ENCODE data around the gene ZMAT5. TPM values are rescaled to one million over a fixed set of nuclear protein-coding genes. Genes with fewer than 3 reads are reported as not detected.
A peak's percentile ranks its signal among the peaks of the same experiment; 100 is the strongest.

ZMAT5 gene
- total RNA-seq, 2 experiments from 2014 or later: 19.0 to 21.8 TPM

GRCh38 chr22:29750559-29751538 is 16.0 kb downstream of the ZMAT5 start:
- Mint-ChIP-seq H3K36me3 (ENCODE audit: low read depth) (peaks cover 5% of the 10 kb centered on the region), H3K27ac (peak overlapping the region; percentile 88), H3K27me3 (ENCODE audit: low read depth) (no peaks in the 10 kb centered on the region), H3K4me3 (no peak overlapping the region), H3K4me1 (ENCODE audit: low read depth) (peaks cover 30% of the 10 kb centered on the region), H3K9me3 (ENCODE audit: insufficient read depth) (no peaks in the 10 kb centered on the region)
- ChIA-PET POLR2A (interaction anchor here (2.0 kb wide), 1 partner anchor 16 kb away, joined by 8 read pairs; the partner anchor contains the start of genes UQCR10 and ZMAT5), CTCF (interaction anchor here (1.7 kb wide), 1 partner anchor 254 kb away, joined by 7 read pairs; no protein-coding TSS in a partner anchor)
- ATAC-seq: peak; percentile 87
- peak; percentile 61 for DNase-seq

- DNase-seq: no peak
- Mint-ChIP-seq H3K4me3 (no peak overlapping the region), H3K27me3 (ENCODE audit: low read depth) (no peaks in the 10 kb centered on the region), H3K4me1 (ENCODE audit: low read depth) (peaks cover 30% of the 10 kb centered on the region), H3K27ac (peak overlapping the region; percentile 88), H3K36me3 (ENCODE audit: low read depth) (peaks cover 7% of the 10 kb centered on the region), H3K9me3 (ENCODE audit: insufficient read depth) (no peaks in the 10 kb centered on the region)
- CTCF ChIA-PET: interaction anchor here (2.5 kb wide), 1 partner anchor 125 kb away, joined by 8 read pairs; no protein-coding TSS in a partner anchor
- POLR2A ChIA-PET: interaction anchor here (0.6 kb wide), 1 partner anchor 27 kb away, joined by 3 read pairs; no protein-coding TSS in a partner anchor
- no peak for ATAC-seq
These were observed 16.8 kb downstream of the ZMAT5 start for GRCh38 chr22:29750029-29750428.

- DNase-seq (no peak), ATAC-seq (no peak)
- Mint-ChIP-seq H3K27ac (no peak overlapping the region), H3K27me3 (ENCODE audit: low read depth) (no peaks in the 10 kb centered on the region), H3K9me3 (ENCODE audit: insufficient read depth) (no peaks in the 10 kb centered on the region), H3K4me1 (ENCODE audit: low read depth) (peaks cover 30% of the 10 kb centered on the region), H3K4me3 (no peak overlapping the region), H3K36me3 (ENCODE audit: low read depth) (peaks cover 7% of the 10 kb centered on the region)
- CTCF ChIA-PET: interaction anchor here (2.5 kb wide), 1 partner anchor 123 kb away, joined by 8 read pairs; no protein-coding TSS in a partner anchor
- POLR2A ChIA-PET: no interaction called here
These were observed 18.4 kb downstream of the ZMAT5 start for GRCh38 chr22:29748248-29748893.

- H3K4me1 Mint-ChIP-seq (ENCODE audit: low read depth): peaks cover 30% of the 10 kb centered on the region
- ATAC-seq (no peak), DNase-seq (no peak)
- ChIA-PET CTCF (interaction anchor here (2.5 kb wide), 1 partner anchor 122 kb away, joined by 8 read pairs; no protein-coding TSS in a partner anchor), POLR2A (no interaction called here)
- no peaks in the 10 kb centered on the region for H3K9me3 Mint-ChIP-seq (ENCODE audit: insufficient read depth)
- H3K27ac Mint-ChIP-seq: no peak overlapping the region
- no peaks in the 10 kb centered on the region for H3K27me3 Mint-ChIP-seq (ENCODE audit: low read depth)
- H3K4me3 Mint-ChIP-seq: no peak overlapping the region
- peaks cover 7% of the 10 kb centered on the region for H3K36me3 Mint-ChIP-seq (ENCODE audit: low read depth)
These were observed 19.0 kb downstream of the ZMAT5 start for GRCh38 chr22:29747832-29748231.

GRCh38 chr22:29744902-29745301 is 21.9 kb downstream of the ZMAT5 start:
- Mint-ChIP-seq H3K27ac (no peak overlapping the region), H3K9me3 (ENCODE audit: insufficient read depth) (no peaks in the 10 kb centered on the region), H3K27me3 (ENCODE audit: low read depth) (no peaks in the 10 kb centered on the region), H3K4me1 (ENCODE audit: low read depth) (peaks cover 12% of the 10 kb centered on the region), H3K4me3 (no peak overlapping the region), H3K36me3 (ENCODE audit: low read depth) (peaks cover 8% of the 10 kb centered on the region)
- POLR2A ChIA-PET: no interaction called here
- DNase-seq (no peak), ATAC-seq (no peak)
- CTCF ChIA-PET: no interaction called here

GRCh38 chr22:29742326-29742725 is 24.5 kb downstream of the ZMAT5 start:
- H3K9me3 Mint-ChIP-seq (ENCODE audit: insufficient read depth): no peaks in the 10 kb centered on the region
- CTCF ChIA-PET: interaction anchor here (0.7 to 1.2 kb wide), 3 partner anchors 16 to 346 kb away, joined by 3 read pairs; no protein-coding TSS in a partner anchor
- ATAC-seq (no peak), DNase-seq (no peak)
- H3K4me1 Mint-ChIP-seq (ENCODE audit: low read depth): peaks cover 10% of the 10 kb centered on the region
- H3K27me3 Mint-ChIP-seq (ENCODE audit: low read depth): no peaks in the 10 kb centered on the region
- H3K36me3 Mint-ChIP-seq (ENCODE audit: low read depth): peaks cover 8% of the 10 kb centered on the region
- H3K4me3 Mint-ChIP-seq: no peak overlapping the region
- POLR2A ChIA-PET: no interaction called here
- H3K27ac Mint-ChIP-seq: peak overlapping the region; percentile 49

GRCh38 chr22:29741926-29742325 is 24.9 kb downstream of the ZMAT5 start:
- peaks cover 8% of the 10 kb centered on the region for H3K36me3 Mint-ChIP-seq (ENCODE audit: low read depth)

GRCh38 chr22:29740216-29740615 is 26.6 kb downstream of the ZMAT5 start:
- ChIA-PET POLR2A (no interaction called here), CTCF (interaction anchor here (0.5 kb wide), 1 partner anchor 348 kb away, joined by 3 read pairs; no protein-coding TSS in a partner anchor)
- Mint-ChIP-seq H3K4me1 (ENCODE audit: low read depth) (peaks cover 10% of the 10 kb centered on the region), H3K9me3 (ENCODE audit: insufficient read depth) (no peaks in the 10 kb centered on the region), H3K36me3 (ENCODE audit: low read depth) (peaks cover 5% of the 10 kb centered on the region), H3K4me3 (no peak overlapping the region), H3K27me3 (ENCODE audit: low read depth) (no peaks in the 10 kb centered on the region), H3K27ac (no peak overlapping the region)
- DNase-seq (no peak), ATAC-seq (no peak)

More at GRCh38 chr22:29741926-29742325, 24.9 kb downstream of the ZMAT5 start:
- POLR2A ChIA-PET: interaction anchor here (0.6 kb wide), 1 partner anchor 645 kb away, joined by 3 read pairs; no protein-coding TSS in a partner anchor
- H3K4me3 Mint-ChIP-seq: no peak overlapping the region
- no peak for DNase-seq
- peaks cover 10% of the 10 kb centered on the region for H3K4me1 Mint-ChIP-seq (ENCODE audit: low read depth)
- no peaks in the 10 kb centered on the region for H3K27me3 Mint-ChIP-seq (ENCODE audit: low read depth)
- H3K9me3 Mint-ChIP-seq (ENCODE audit: insufficient read depth): no peaks in the 10 kb centered on the region
- H3K27ac Mint-ChIP-seq: peak overlapping the region; percentile 49
- CTCF ChIA-PET: interaction anchor here (1.1 kb wide), 1 partner anchor 15 kb away, joined by 3 read pairs; no protein-coding TSS in a partner anchor
- ATAC-seq: no peak

GRCh38 chr22:29739346-29739875 is 27.4 kb downstream of the ZMAT5 start:
- no peaks in the 10 kb centered on the region for H3K9me3 Mint-ChIP-seq (ENCODE audit: insufficient read depth)
- no peak overlapping the region for H3K27ac Mint-ChIP-seq
- ATAC-seq (no peak), DNase-seq (no peak)
- peaks cover 5% of the 10 kb centered on the region for H3K36me3 Mint-ChIP-seq (ENCODE audit: low read depth)
- H3K4me3 Mint-ChIP-seq: no peak overlapping the region
- peaks cover 10% of the 10 kb centered on the region for H3K4me1 Mint-ChIP-seq (ENCODE audit: low read depth)
- H3K27me3 Mint-ChIP-seq (ENCODE audit: low read depth): no peaks in the 10 kb centered on the region
- CTCF ChIA-PET: interaction anchor here (0.5 kb wide), 1 partner anchor 348 kb away, joined by 3 read pairs; no protein-coding TSS in a partner anchor
- POLR2A ChIA-PET: no interaction called here

- ATAC-seq (no peak), DNase-seq (no peak)
- no peak overlapping the region for H3K4me3 Mint-ChIP-seq
- H3K36me3 Mint-ChIP-seq (ENCODE audit: low read depth): peaks cover 5% of the 10 kb centered on the region
- H3K4me1 Mint-ChIP-seq (ENCODE audit: low read depth): peaks cover 10% of the 10 kb centered on the region
- H3K27ac Mint-ChIP-seq: no peak overlapping the region
- H3K9me3 Mint-ChIP-seq (ENCODE audit: insufficient read depth): no peaks in the 10 kb centered on the region
- no peaks in the 10 kb centered on the region for H3K27me3 Mint-ChIP-seq (ENCODE audit: low read depth)
- POLR2A ChIA-PET: interaction anchor here (0.6 kb wide), 1 partner anchor 12 kb away, joined by 3 read pairs; no protein-coding TSS in a partner anchor
- CTCF ChIA-PET: no interaction called here
These were observed 28.5 kb downstream of the ZMAT5 start for GRCh38 chr22:29738118-29738815.

Measured in activated CD8-positive, alpha-beta T cell treated with anti-CD3 and anti-CD28 coated beads, Interleukin-2, amount 10 ng/mL, durations not matched to agents 7 days and 5 days (primary cell).